Keratinocyte (primary cell): ENCODE measurements around the gene TMEM135. TPM values are rescaled to one million over a fixed set of nuclear protein-coding genes. Genes with fewer than 3 reads are reported as not detected.

Source experiments
- DNase-seq: peaks from one replicate; pipeline ENCODE4 v3.0.0-alpha.2; 2011; ENCODE audit warnings: low read depth, missing footprints, low spot score
- FAIRE-seq: peaks from 2 replicates; lab custom pipeline; 2011; peaks lifted over from hg19 to GRCh38; lab: Jason Lieb, UNC
- H2AFZ ChIP-seq: 2 replicates; pipeline ENCODE4 v1.6.0; 2012; ENCODE audit warnings: low read length, control low read depth, inconsistent platforms; ENCODE audit not compliant: control insufficient read depth
- H3K27ac ChIP-seq: 2 replicates; pipeline ENCODE4 v1.5.1; 2011; ENCODE audit warnings: low read length; ENCODE audit not compliant: control insufficient read depth, insufficient read depth
- H3K27me3 ChIP-seq: 3 replicates; pipeline ENCODE4 v1.6.0; 2011; ENCODE audit warnings: low read length; ENCODE audit not compliant: control insufficient read depth, insufficient read depth; ENCODE audit errors: extremely low read depth
- H3K36me3 ChIP-seq, 2 experiments: 2 replicates in 1 of 2; 3 replicates in 1 of 2; pipeline ENCODE4 v1.5.1; 2011; ENCODE audit warnings: low read length in 2 of 2, mild to moderate bottlenecking in 1 of 2; ENCODE audit not compliant: control insufficient read depth in 2 of 2, insufficient read depth in 2 of 2; ENCODE audit errors: extremely low read depth in 1 of 2
- H3K4me1 ChIP-seq: 3 replicates; pipeline ENCODE4 v1.5.1; 2011; ENCODE audit warnings: low read length; ENCODE audit not compliant: control insufficient read depth, insufficient read depth; ENCODE audit errors: extremely low read depth
- H3K4me2 ChIP-seq: 3 replicates; pipeline ENCODE4 v1.6.0; 2011; ENCODE audit warnings: low read depth, low read length; ENCODE audit not compliant: control insufficient read depth, insufficient read depth; ENCODE audit errors: extremely low read depth
- H3K4me3 ChIP-seq, 3 experiments: fragments of 200-600 bp in 1 of 3; sonication (generic) in 1 of 3; 2 replicates in 2 of 3; 3 replicates in 1 of 3; pipeline ENCODE4 v1.5.1; 2011 to 2016; ENCODE audit warnings: low read length in 3 of 3, mild to moderate bottlenecking in 3 of 3, control low read depth in 2 of 3, inconsistent platforms in 1 of 3, low read depth in 1 of 3, mixed read lengths in 1 of 3, mixed run types in 1 of 3, moderate library complexity in 1 of 3; ENCODE audit not compliant: control insufficient read depth in 2 of 3, insufficient read depth in 2 of 3; ENCODE audit errors: extremely low read depth in 1 of 3
- H3K79me2 ChIP-seq: 2 replicates; pipeline ENCODE4 v1.6.0; 2012; ENCODE audit warnings: low read length; ENCODE audit not compliant: control insufficient read depth, insufficient read depth
- H3K9ac ChIP-seq: 3 replicates; pipeline ENCODE4 v1.6.0; 2011; ENCODE audit warnings: low read length; ENCODE audit not compliant: control insufficient read depth, insufficient read depth; ENCODE audit errors: extremely low read depth
- H3K9me1 ChIP-seq: 3 replicates; pipeline ENCODE4 v1.6.0; 2011; ENCODE audit warnings: low read length; ENCODE audit not compliant: control insufficient read depth, insufficient read depth; ENCODE audit errors: extremely low read depth
- H3K9me3 ChIP-seq: 2 replicates; pipeline ENCODE4 v1.5.1; 2012; ENCODE audit warnings: low read depth, low read length; ENCODE audit not compliant: control insufficient read depth
- H4K20me1 ChIP-seq: 3 replicates; pipeline ENCODE4 v1.6.0; 2011; ENCODE audit warnings: low read length; ENCODE audit not compliant: control insufficient read depth, insufficient read depth; ENCODE audit errors: extremely low read depth
- EZH2 ChIP-seq: IDR thresholded peaks from one replicate; pipeline ENCODE4 v1.6.1; 2012; ENCODE audit warnings: inconsistent platforms, mild to moderate bottlenecking, low read length, moderate library complexity
- dilution Hi-C: fragments of 300-500 bp; cut with MboI; formaldehyde crosslinking; loops from one replicate; pipeline ENCODE4 v1.7.0; 2020; ENCODE audit warnings: low sequenced_read_pairs; ENCODE audit not compliant: extremely low pct_ligation_motif_present
- polyA plus RNA-seq, 5 experiments: library from polyadenylated mRNA; depleted of rRNA in 3 of 5; stranded (reverse) in 3 of 5; stranded (forward) in 1 of 5; unstranded in 1 of 5; fragments of >200 nt; gene quantifications; 1 replicate in 1 of 5; 2 replicates in 3 of 5; 3 replicates in 1 of 5; pipeline versions ENCODE4 v1.2.1 to v1.2.3, GENCODE V29; 2011 to 2012; ENCODE audit warnings: missing spikeins in 2 of 5, low read depth in 1 of 5, low replicate concordance in 1 of 5
- TF ChIP-seq, protein P1 (sequence below), 3 experiments: IDR thresholded peaks in 1 of 3; conservative IDR thresholded peaks in 1 of 3; optimal IDR thresholded peaks in 1 of 3; 2 replicates in 2 of 3; 3 replicates in 1 of 3; pipeline versions ENCODE3 to v1.5.1; 2011; ENCODE audit warnings: low read length in 3 of 3, mild to moderate bottlenecking in 3 of 3, moderate library complexity in 2 of 3, control low read depth in 1 of 3, inconsistent platforms in 1 of 3; ENCODE audit not compliant: insufficient read depth in 2 of 3; ENCODE audit errors: extremely low read depth in 1 of 3

The TMEM135 gene
- polyA plus RNA-seq, 1 donor (not counting 4 experiments of a cell fraction or from before 2014, with no cell fraction given): 15.0 TPM

DNA sequence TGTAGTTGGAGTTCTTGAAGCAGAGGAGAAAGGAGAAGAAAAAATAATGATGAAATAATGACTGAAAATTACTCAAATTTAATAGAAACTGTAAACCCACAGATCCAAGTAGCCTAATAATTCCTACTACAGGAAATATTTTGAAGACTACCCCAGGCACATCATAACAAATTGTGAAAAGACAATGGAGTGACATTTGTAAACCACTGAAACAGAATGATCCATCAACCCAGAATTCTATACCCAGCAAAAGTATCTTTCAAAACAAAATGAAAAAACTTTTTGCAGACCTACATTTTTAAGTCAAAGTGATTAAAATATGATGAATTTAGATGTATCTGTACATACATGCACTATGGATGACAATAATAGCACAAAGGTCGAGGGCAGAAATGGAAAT, 194.6 kb downstream of the TMEM135 start:
- no peak for DNase-seq
- Histone ChIP-seq H3K9ac (no peak overlapping the region), H3K4me2 (no peak overlapping the region), H3K79me2 (no peaks in the 10 kb centered on the region), H3K27ac (no peak overlapping the region), H2AFZ (no peak overlapping the region), H3K27me3 (no peaks in the 10 kb centered on the region), H3K4me1 (no peaks in the 10 kb centered on the region), H3K9me1 (no peaks in the 10 kb centered on the region), H3K36me3 (no peaks in the 10 kb centered on the region), H3K9me3 (no peaks in the 10 kb centered on the region), H3K4me3 (no peak overlapping the region), H4K20me1 (no peaks in the 10 kb centered on the region)
- no peak for FAIRE-seq
- TF ChIP-seq, protein P1, sequence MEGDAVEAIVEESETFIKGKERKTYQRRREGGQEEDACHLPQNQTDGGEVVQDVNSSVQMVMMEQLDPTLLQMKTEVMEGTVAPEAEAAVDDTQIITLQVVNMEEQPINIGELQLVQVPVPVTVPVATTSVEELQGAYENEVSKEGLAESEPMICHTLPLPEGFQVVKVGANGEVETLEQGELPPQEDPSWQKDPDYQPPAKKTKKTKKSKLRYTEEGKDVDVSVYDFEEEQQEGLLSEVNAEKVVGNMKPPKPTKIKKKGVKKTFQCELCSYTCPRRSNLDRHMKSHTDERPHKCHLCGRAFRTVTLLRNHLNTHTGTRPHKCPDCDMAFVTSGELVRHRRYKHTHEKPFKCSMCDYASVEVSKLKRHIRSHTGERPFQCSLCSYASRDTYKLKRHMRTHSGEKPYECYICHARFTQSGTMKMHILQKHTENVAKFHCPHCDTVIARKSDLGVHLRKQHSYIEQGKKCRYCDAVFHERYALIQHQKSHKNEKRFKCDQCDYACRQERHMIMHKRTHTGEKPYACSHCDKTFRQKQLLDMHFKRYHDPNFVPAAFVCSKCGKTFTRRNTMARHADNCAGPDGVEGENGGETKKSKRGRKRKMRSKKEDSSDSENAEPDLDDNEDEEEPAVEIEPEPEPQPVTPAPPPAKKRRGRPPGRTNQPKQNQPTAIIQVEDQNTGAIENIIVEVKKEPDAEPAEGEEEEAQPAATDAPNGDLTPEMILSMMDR (optimal IDR thresholded peaks at IDR 0.05 in 1 of 3, IDR thresholded peaks at IDR 0.05 in 1 of 3, conservative IDR thresholded peaks at IDR 0.05 in 1 of 3; ENCODE audit: extremely low read depth in 1 of 3, insufficient read depth in 2 of 3, low read length in 3 of 3): no peak
- no peak for TF ChIP-seq EZH2
- dilution Hi-C loops: no loop called here

DNA sequence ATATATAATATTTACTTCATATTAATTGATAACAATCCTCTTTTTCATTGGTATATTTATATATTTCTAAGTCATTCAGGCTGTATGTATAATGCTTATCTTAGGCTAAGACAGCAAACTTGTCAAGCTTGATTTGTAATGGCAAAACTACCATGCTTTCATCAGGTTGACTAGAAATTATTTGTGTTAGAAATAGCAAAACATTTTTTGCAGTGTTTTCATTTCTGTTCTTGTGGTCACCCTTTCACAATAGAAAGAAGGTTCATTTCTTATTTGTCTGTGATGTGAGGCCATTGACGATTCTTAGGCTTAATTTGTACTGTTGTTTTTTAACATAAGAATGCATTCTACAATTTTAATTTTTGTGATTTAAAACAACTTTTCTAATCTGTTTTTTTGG, 197.6 kb downstream of the TMEM135 start:
- DNase-seq (no peak), FAIRE-seq (no peak)
- Histone ChIP-seq H3K9ac (no peak overlapping the region), H3K27ac (no peak overlapping the region), H3K36me3 (no peaks in the 10 kb centered on the region), H3K79me2 (no peaks in the 10 kb centered on the region), H3K27me3 (no peaks in the 10 kb centered on the region), H2AFZ (no peak overlapping the region), H3K9me3 (no peaks in the 10 kb centered on the region), H3K4me2 (no peak overlapping the region), H4K20me1 (no peaks in the 10 kb centered on the region), H3K4me1 (no peaks in the 10 kb centered on the region), H3K9me1 (no peaks in the 10 kb centered on the region), H3K4me3 (no peak overlapping the region)
- dilution Hi-C loops: no loop called here
- no peak for TF ChIP-seq EZH2
- TF ChIP-seq, protein P1 (optimal IDR thresholded peaks at IDR 0.05 in 1 of 3, IDR thresholded peaks at IDR 0.05 in 1 of 3, conservative IDR thresholded peaks at IDR 0.05 in 1 of 3; ENCODE audit: extremely low read depth in 1 of 3, insufficient read depth in 2 of 3, low read length in 3 of 3): no peak
